IPS DF 6.9 (cell line): Measurements from ENCODE around the gene AGAP4.
"Not testable (repeated sequence)": the region's sequence is repeated elsewhere in the genome, so short reads cannot be mapped to it uniquely, and the experiment has no call there.

Experiments used
- DNase-seq: peaks from one replicate; pipeline ENCODE4 v3.0.0-alpha.2; 2013; ENCODE audit warnings: low read depth, low spot score
- H3K27ac ChIP-seq: one replicate; pipeline ENCODE4 v1.5.1; 2013; ENCODE audit warnings: low read length, control low read depth
- H3K27me3 ChIP-seq: 2 replicates; pipeline ENCODE4 v1.6.1; 2013; ENCODE audit warnings: mild to moderate bottlenecking, low read length; ENCODE audit not compliant: control insufficient read depth, insufficient read depth
- H3K36me3 ChIP-seq: 2 replicates; pipeline ENCODE4 v1.6.1; 2013; ENCODE audit warnings: low read length; ENCODE audit not compliant: control insufficient read depth, insufficient read depth
- H3K4me1 ChIP-seq: 2 replicates; pipeline ENCODE4 v1.6.1; 2013; ENCODE audit warnings: low read length; ENCODE audit not compliant: control insufficient read depth, insufficient read depth
- H3K4me3 ChIP-seq: 2 replicates; pipeline ENCODE4 v1.5.1; 2013; ENCODE audit warnings: mild to moderate bottlenecking, low read length
- H3K9me3 ChIP-seq: 2 replicates; pipeline ENCODE4 v1.6.1; 2013; ENCODE audit warnings: low read length, inconsistent platforms; ENCODE audit not compliant: control insufficient read depth, insufficient read depth
- WGBS: extraction: QIAGEN DNeasy Blood & Tissue Kit; methylation state at CpG from one replicate; pipeline ENCODE4 v1.1.7; 2013; ENCODE audit warnings: mixed read lengths, missing lambda C conversion rate; ENCODE audit not compliant: insufficient read length, insufficient coverage; 5-methylcytosine and 5-hydroxymethylcytosine counted together

The AGAP4 gene

GRCh38 chr10:45819552-45819951 is 27.7 kb downstream of the AGAP4 start:
- no peaks in the 10 kb centered on the region for H3K27me3 ChIP-seq
- DNase-seq, result no peak
- no peak overlapping the region for H3K4me3 ChIP-seq
- H3K27ac ChIP-seq, result no peak overlapping the region
- peaks cover 2% of the 10 kb centered on the region; the same call in 1 of the 2 replicates for H3K9me3 ChIP-seq
- H3K36me3 ChIP-seq, result no peaks in the 10 kb centered on the region
- no peaks in the 10 kb centered on the region for H3K4me1 ChIP-seq
- WGBS, result no CpG with 5 or more reads among the region's 9 CpGs

GRCh38 chr10:45817912-45818311 is 29.4 kb downstream of the AGAP4 start:
- H3K27ac ChIP-seq, result no peak overlapping the region
- no CpG with 5 or more reads among the region's 3 CpGs for WGBS
- no peaks in the 10 kb centered on the region for H3K36me3 ChIP-seq
- no peak overlapping the region for H3K4me3 ChIP-seq
- H3K4me1 ChIP-seq, result no peaks in the 10 kb centered on the region
- H3K27me3 ChIP-seq, result no peaks in the 10 kb centered on the region
- DNase-seq, result no peak
- peaks cover 2% of the 10 kb centered on the region; the same call in 1 of the 2 replicates for H3K9me3 ChIP-seq

DNA sequence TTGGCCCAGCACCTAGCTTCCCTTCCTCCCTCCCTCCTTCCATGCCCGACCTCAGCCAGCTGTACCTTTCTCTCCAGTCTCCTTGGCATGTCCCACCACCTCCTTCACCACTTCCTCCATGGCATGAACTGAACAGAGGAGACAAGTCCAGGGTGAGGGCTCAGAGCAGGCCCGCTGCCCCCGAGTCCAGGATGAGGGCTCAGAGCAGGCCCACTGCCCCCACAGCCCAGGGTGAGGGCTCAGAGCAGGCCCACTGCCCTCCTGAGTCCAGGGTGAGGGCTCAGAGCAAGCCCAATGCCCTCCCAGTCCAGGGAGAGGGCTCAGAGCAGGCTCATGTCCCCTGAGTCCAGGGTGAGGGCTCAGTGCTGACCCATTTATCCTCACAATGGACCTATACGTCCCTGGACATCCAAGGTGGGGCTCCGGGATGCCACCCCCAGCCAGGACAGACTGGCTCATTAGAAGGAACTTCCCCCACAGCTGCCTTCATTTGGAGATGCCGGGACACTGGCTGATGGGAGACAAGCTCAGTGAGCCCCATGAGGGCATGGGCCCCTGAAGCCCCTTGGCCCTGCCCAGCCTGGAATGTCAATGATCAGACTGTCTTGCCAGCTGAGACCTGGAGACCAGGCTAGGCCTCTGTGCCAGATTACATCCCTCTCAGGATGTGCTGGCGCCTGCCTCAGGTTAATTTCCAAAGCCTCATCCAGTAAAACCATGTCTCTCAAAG is 30.0 kb downstream of the AGAP4 start:
- Histone ChIP-seq H3K4me3 (no peak overlapping the region), H3K27me3 (no peaks in the 10 kb centered on the region), H3K4me1 (no peaks in the 10 kb centered on the region), H3K9me3 (peaks cover 2% of the 10 kb centered on the region; the same call in 1 of the 2 replicates), H3K36me3 (no peaks in the 10 kb centered on the region), H3K27ac (no peak overlapping the region)
- DNase-seq, result no peak
- WGBS, result no CpG with 5 or more reads among the region's 7 CpGs

DNA sequence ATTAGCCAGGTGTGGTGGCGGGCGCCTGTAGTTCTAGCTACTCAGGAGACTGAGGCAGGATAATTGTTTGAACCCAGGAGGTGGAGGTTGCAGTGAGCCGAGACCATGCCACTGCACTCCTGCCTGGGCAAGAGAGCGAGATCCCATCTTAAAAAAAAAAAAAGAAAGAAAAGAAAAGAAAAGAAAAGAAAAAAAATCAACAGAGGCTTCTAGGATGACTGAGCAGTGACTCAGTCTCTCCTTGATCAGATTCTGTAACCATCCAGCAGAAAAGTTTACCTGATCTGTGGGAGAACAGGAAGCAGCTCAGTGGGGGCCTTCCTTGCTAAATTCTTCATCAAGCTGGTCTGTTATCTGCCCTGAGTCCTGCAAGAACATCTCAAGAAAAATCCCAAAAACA is 33.2 kb downstream of the AGAP4 start:
- not testable (repeated sequence) for H3K4me3 ChIP-seq, DNase-seq, H3K36me3 ChIP-seq, H3K27me3 ChIP-seq, H3K9me3 ChIP-seq, H3K4me1 ChIP-seq, H3K27ac ChIP-seq
- no CpG with 5 or more reads among the region's 4 CpGs for WGBS

- H3K27ac ChIP-seq, DNase-seq: not testable (repeated sequence)
- no CpG with 5 or more reads among the region's 13 CpGs for WGBS
These were observed 34.3 kb downstream of the AGAP4 start for GRCh38 chr10:45812959-45813358.

GRCh38 chr10:45811075-45811474 is 36.2 kb downstream of the AGAP4 start:
- no peaks in the 10 kb centered on the region for H3K4me1 ChIP-seq
- no CpG with 5 or more reads among the region's 6 CpGs for WGBS
- no peaks in the 10 kb centered on the region for H3K9me3 ChIP-seq
- H3K27me3 ChIP-seq, result no peaks in the 10 kb centered on the region
- H3K27ac ChIP-seq, result no peak overlapping the region
- no peaks in the 10 kb centered on the region for H3K36me3 ChIP-seq
- DNase-seq, result no peak
- H3K4me3 ChIP-seq, result no peak overlapping the region

More at GRCh38 chr10:45812959-45813358, 34.3 kb downstream of the AGAP4 start:
- not testable (repeated sequence) for H3K4me1 ChIP-seq, H3K9me3 ChIP-seq, H3K4me3 ChIP-seq, H3K36me3 ChIP-seq, H3K27me3 ChIP-seq

DNA sequence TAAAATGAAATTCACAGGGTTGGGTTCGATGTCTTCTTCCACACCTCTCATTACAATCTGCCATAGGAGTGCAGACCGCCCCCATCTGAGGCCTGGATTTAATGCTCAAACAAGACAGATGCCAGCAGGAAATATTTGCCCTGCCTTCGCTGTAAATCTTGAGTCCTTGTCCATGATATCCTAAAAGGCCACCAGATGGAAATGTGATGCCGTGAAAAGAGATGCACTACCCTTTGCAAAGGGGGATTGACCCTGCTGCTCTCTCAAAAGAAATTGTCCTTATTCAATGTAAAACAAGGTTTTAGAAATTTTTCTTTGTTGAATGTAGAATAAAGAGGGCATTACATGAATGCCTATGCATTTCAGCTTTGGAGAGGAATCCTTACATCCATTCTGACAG is 37.5 kb downstream of the AGAP4 start:
- Histone ChIP-seq H3K4me1 (no peaks in the 10 kb centered on the region), H3K36me3 (no peaks in the 10 kb centered on the region), H3K27ac (no peak overlapping the region), H3K4me3 (no peak overlapping the region), H3K9me3 (no peaks in the 10 kb centered on the region), H3K27me3 (no peaks in the 10 kb centered on the region)
- WGBS, result no CpG with 5 or more reads among the region's 4 CpGs
- DNase-seq, result no peak

GRCh38 chr10:45804996-45805395 is 42.3 kb downstream of the AGAP4 start:
- not testable (repeated sequence) for H3K4me1 ChIP-seq, H3K36me3 ChIP-seq, H3K4me3 ChIP-seq, H3K9me3 ChIP-seq, H3K27ac ChIP-seq, H3K27me3 ChIP-seq, DNase-seq
- WGBS, result no CpG with 5 or more reads among the region's 2 CpGs

DNA sequence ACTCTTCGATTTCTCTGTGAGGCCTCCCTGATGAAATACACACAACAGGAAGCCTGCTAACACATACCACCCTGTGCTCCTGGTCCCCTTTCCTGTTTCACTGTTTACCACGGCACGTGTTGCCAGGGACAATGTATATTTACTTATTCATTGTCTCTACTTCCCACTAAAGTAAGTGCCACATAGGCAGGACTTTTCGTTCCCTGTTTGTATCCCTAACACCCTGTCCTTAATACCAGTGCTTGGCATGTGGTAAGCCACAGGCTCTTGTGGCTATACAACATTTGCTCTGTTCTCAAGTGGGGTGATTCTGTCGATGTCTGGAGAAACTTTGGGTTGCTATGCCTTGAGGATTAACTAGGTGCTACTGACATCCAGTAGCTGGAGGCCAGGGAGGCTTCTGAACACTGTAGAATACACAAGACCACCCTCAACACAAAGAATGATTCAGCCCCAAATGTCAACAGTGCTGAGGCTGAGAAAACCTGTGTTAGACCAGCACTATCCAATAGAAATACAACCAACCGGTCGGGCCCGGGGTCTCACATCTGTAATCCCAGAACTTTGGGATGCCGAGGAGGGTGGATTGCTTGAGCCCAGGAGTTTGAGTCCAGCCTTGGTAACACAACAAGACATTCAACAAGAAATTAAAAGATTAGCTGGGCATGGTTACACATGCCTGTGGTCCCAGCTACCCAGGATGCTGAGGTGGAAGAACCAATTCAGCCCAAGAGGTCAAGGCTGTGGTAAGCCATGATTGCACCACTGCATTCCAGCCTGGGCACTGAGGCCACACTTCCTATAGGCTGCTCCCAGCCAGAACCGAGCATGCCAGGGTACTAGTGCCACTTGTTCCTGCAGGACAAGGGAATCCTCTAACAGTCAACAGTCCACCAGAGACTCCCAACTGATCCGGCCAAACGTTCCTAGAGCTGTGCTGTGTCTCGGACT is 44.0 kb downstream of the AGAP4 start:
- not testable (repeated sequence) for H3K9me3 ChIP-seq, DNase-seq, H3K4me3 ChIP-seq, H3K36me3 ChIP-seq, H3K27ac ChIP-seq, H3K27me3 ChIP-seq, H3K4me1 ChIP-seq
- no CpG with 5 or more reads among the region's 13 CpGs for WGBS

DNA sequence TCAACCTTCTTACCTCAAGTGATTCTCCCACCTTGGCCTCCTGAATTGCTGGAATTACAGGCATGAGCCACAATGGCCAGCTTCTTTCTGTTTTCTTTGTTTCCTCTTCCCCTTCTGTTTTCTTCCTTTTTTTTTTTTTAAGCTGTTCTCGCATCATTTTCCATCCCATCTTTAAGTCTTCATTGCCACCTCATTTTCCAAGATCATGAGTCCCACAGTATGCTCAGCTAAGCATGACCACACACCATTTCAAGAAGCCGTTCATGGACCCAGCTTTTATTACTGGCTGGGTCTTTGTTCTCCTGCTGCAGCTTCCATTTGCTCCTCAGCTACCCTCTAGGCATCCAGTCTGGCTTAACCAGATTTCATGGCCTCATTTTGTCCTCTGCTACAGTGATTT is 52.5 kb downstream of the AGAP4 start:
- not testable (repeated sequence) for H3K27ac ChIP-seq, H3K9me3 ChIP-seq, H3K27me3 ChIP-seq, DNase-seq, H3K4me3 ChIP-seq, H3K36me3 ChIP-seq, H3K4me1 ChIP-seq
- no CpG with 5 or more reads among the region's 2 CpGs for WGBS
